H7 (cell line): Measurements from ENCODE around the gene TLX2. TPM values are rescaled to one million over a fixed set of nuclear protein-coding genes. Genes with fewer than 3 reads are reported as not detected.

Source experiments
- DNase-seq: peaks from one replicate; pipeline ENCODE4 v3.0.0; 2012
- H3K27me3 ChIP-seq: 2 replicates; pipeline ENCODE4 v1.6.0; 2011; ENCODE audit warnings: mild to moderate bottlenecking, low read length; ENCODE audit not compliant: control insufficient read depth, insufficient read depth
- H3K36me3 ChIP-seq: replicated peaks from 2 replicates; pipeline ENCODE4 v1.5.1; 2011; ENCODE audit warnings: low read length; ENCODE audit not compliant: control insufficient read depth, insufficient read depth
- H3K4me3 ChIP-seq: 2 replicates; pipeline ENCODE4 v1.5.1; 2011; ENCODE audit warnings: low read depth, mild to moderate bottlenecking, control low read depth, low read length, moderate library complexity; ENCODE audit not compliant: insufficient read depth
- total RNA-seq: library from RNA; depleted of rRNA; stranded (reverse); fragments of >200 nt; shearing (Covaris generic); gene quantifications from 2 replicates; pipeline ENCODE4 v1.2.3, GENCODE V29; 2014

The TLX2 gene
- total RNA-seq, 1 experiment from 2014 or later = not detected

- peaks cover 84% of the 10 kb centered on the region for H3K27me3 ChIP-seq
Observed at GRCh38 chr2:74502147-74502719, 12.0 kb upstream of the TLX2 start.

GRCh38 chr2:74502720-74503505 is 11.3 kb upstream of the TLX2 start:
- Histone ChIP-seq H3K27me3 (peaks cover 77% of the 10 kb centered on the region), H3K4me3 (peak overlapping the region; percentile 52), H3K36me3 (peaks cover 1% of the 10 kb centered on the region)
- DNase-seq = peak; percentile 90

More at GRCh38 chr2:74502147-74502719, 12.0 kb upstream of the TLX2 start:
- Histone ChIP-seq H3K36me3 (peaks cover 1% of the 10 kb centered on the region), H3K4me3 (peak overlapping the region; percentile 52)
- DNase-seq = peak; percentile 77

- peak; percentile 78 for DNase-seq
- H3K4me3 ChIP-seq = peak overlapping the region; percentile 52
- peaks cover 1% of the 10 kb centered on the region for H3K36me3 ChIP-seq
- peaks cover 75% of the 10 kb centered on the region for H3K27me3 ChIP-seq
Observed at GRCh38 chr2:74503506-74504475, 10.5 kb upstream of the TLX2 start.

- no peak for DNase-seq
- Histone ChIP-seq H3K27me3 (peaks cover 74% of the 10 kb centered on the region), H3K36me3 (peaks cover 1% of the 10 kb centered on the region), H3K4me3 (no peak overlapping the region)
Observed at GRCh38 chr2:74504591-74504990, 9.7 kb upstream of the TLX2 start.

- Histone ChIP-seq H3K27me3 (peaks cover 74% of the 10 kb centered on the region), H3K4me3 (no peak overlapping the region), H3K36me3 (peaks cover 1% of the 10 kb centered on the region)
- no peak for DNase-seq
Observed at GRCh38 chr2:74505448-74506246, 8.6 kb upstream of the TLX2 start.

- peaks cover 74% of the 10 kb centered on the region for H3K27me3 ChIP-seq
Observed at GRCh38 chr2:74507145-74507925, 6.9 kb upstream of the TLX2 start, which contains the start of gene PCGF1. TSS of gene PCGF1 (minus strand) at chr2:74507695. CDS start at chr2:74507668, 27 bp downstream.

GRCh38 chr2:74507926-74508520 is 6.2 kb upstream of the TLX2 start:
- Histone ChIP-seq H3K4me3 (peak overlapping the region; percentile 91), H3K27me3 (peaks cover 74% of the 10 kb centered on the region), H3K36me3 (peaks cover 1% of the 10 kb centered on the region)
- peak; percentile 69 for DNase-seq

More at GRCh38 chr2:74507145-74507925, 6.9 kb upstream of the TLX2 start, which contains the start of gene PCGF1:
- Histone ChIP-seq H3K4me3 (peak within 1 kb of the TSS; percentile 91), H3K36me3 (peaks cover 1% of the 10 kb centered on the region)
- peak; percentile 99 for DNase-seq

- no peak for DNase-seq
- peaks cover 76% of the 10 kb centered on the region for H3K27me3 ChIP-seq
- H3K4me3 ChIP-seq = no peak overlapping the region
Observed at GRCh38 chr2:74510272-74510671, 4.0 kb upstream of the TLX2 start.

GRCh38 chr2:74511104-74511989 is 2.9 kb upstream of the TLX2 start:
- H3K4me3 ChIP-seq = no peak overlapping the region
- no peaks in the 10 kb centered on the region; the same call in 1 of the 2 replicates for H3K36me3 ChIP-seq
- H3K27me3 ChIP-seq = peaks cover 81% of the 10 kb centered on the region
- no peak for DNase-seq

More at GRCh38 chr2:74510272-74510671, 4.0 kb upstream of the TLX2 start:
- H3K36me3 ChIP-seq = peaks cover 1% of the 10 kb centered on the region

- peaks cover 96% of the 10 kb centered on the region for H3K27me3 ChIP-seq
- H3K4me3 ChIP-seq = peak overlapping the region; percentile 6; the same call in 1 of the 2 replicates
- DNase-seq = peak; percentile 90
Observed at GRCh38 chr2:74512744-74513604, 1.3 kb upstream of the TLX2 start.

GRCh38 chr2:74513605-74514367 is 464 bp upstream of the TLX2 start:
- peak; percentile 84 for DNase-seq
- H3K4me3 ChIP-seq = peak overlapping the region; percentile 34; the same call in 1 of the 2 replicates
- no peaks in the 10 kb centered on the region for H3K36me3 ChIP-seq
- peaks cover 97% of the 10 kb centered on the region for H3K27me3 ChIP-seq

More at GRCh38 chr2:74512744-74513604, 1.3 kb upstream of the TLX2 start:
- H3K36me3 ChIP-seq = no peaks in the 10 kb centered on the region
